NCI-H2227 treated with DMSO at 0.1 percent for 48 hours (cell line): ENCODE data around the gene FXYD3.
"Not testable (repeated sequence)": the region's sequence is repeated elsewhere in the genome, so short reads cannot be mapped to it uniquely, and the experiment has no call there.

Experiments used
- DNase-seq: peaks from one replicate; lab custom pipeline; 2025; lab: John Stamatoyannopoulos, UW

FXYD3 gene

GRCh38 chr19:35125270-35125717 is 9.7 kb downstream of the FXYD3 start:
- DNase-seq = no peak

GRCh38 chr19:35125749-35126623 is 10.4 kb downstream of the FXYD3 start:
- DNase-seq = no peak

GRCh38 chr19:35126624-35126959 is 11.0 kb downstream of the FXYD3 start:
- DNase-seq = no peak

GRCh38 chr19:35127871-35128270 is 12.2 kb downstream of the FXYD3 start:
- DNase-seq = no peak

GRCh38 chr19:35128398-35129057 is 12.9 kb downstream of the FXYD3 start:
- no peak for DNase-seq

- not testable (repeated sequence) for DNase-seq
Observed at GRCh38 chr19:35129724-35130274, 14.2 kb downstream of the FXYD3 start.

GRCh38 chr19:35130761-35131720 is 15.4 kb downstream of the FXYD3 start:
- DNase-seq = no peak

- DNase-seq = no peak
Observed at GRCh38 chr19:35132254-35132653, 16.6 kb downstream of the FXYD3 start.

- DNase-seq = no peak
Observed at GRCh38 chr19:35133826-35134225, 18.2 kb downstream of the FXYD3 start.

- peak; percentile 71 for DNase-seq
Observed at GRCh38 chr19:35134601-35135242, 19.1 kb downstream of the FXYD3 start, which contains the start of gene LGI4. TSS of gene LGI4 (minus strand) at chr19:35135059. CDS start at chr19:35134680, 379 bp downstream.

GRCh38 chr19:35135389-35135909 is 19.8 kb downstream of the FXYD3 start:
- peak; percentile 95 for DNase-seq

- no peak for DNase-seq
Observed at GRCh38 chr19:35136231-35136630, 20.6 kb downstream of the FXYD3 start.

GRCh38 chr19:35136977-35137702 is 21.5 kb downstream of the FXYD3 start:
- no peak for DNase-seq

GRCh38 chr19:35138305-35138892 is 22.8 kb downstream of the FXYD3 start, which contains the start of gene FXYD1:
TSS of gene FXYD1 (plus strand) at chr19:35138824. CDS start at chr19:35140080, 1,256 bp downstream.
- no peak for DNase-seq

- DNase-seq = no peak
Observed at GRCh38 chr19:35140207-35140961, 24.8 kb downstream of the FXYD3 start.

- peak; percentile 95 for DNase-seq
Observed at GRCh38 chr19:35140962-35141836, 25.6 kb downstream of the FXYD3 start.

GRCh38 chr19:35141837-35142605 is 26.4 kb downstream of the FXYD3 start:
- DNase-seq = peak; percentile 83
